ENCODE results near the gene CSH2.
"Not testable (repeated sequence)": the region's sequence is repeated elsewhere in the genome, so short reads cannot be mapped to it uniquely, and the experiment has no call there.

CSH2 gene

GRCh38 chr17:63873577-63873976 is at the start of gene CSH2:
TSS of gene CSH2 (minus strand) at chr17:63873677. CDS start at chr17:63873614, 63 bp downstream.
- FAIRE-seq; DNase-seq (ENCODE audit: low spot score): not testable (repeated sequence)

DNA sequence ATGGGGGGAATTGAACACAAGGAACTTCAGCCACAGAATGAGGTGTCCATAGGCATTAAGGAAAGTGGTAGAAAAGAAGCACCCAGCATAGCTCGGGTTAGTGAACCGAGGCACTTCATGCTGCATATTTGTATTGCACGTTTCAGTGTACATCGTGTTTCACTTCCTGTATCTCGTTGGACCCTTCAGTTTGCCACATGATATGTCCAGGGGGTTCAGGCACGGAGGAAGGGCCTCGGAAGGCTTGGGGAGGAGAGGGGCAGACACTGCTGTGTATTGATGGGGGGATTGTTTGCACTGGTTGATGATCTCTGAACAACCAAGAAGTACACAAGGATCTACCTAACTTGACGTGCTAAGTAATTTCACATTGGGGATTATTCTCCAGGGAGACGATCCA is 48.9 kb upstream of the CSH2 start:
- not testable (repeated sequence) for DNase-seq (ENCODE audit: low spot score)
- FAIRE-seq: peak; percentile 32

GRCh38 chr17:63920779-63921178 is 47.3 kb upstream of the CSH2 start:
- DNase-seq (ENCODE audit: low spot score); FAIRE-seq: not testable (repeated sequence)

DNA sequence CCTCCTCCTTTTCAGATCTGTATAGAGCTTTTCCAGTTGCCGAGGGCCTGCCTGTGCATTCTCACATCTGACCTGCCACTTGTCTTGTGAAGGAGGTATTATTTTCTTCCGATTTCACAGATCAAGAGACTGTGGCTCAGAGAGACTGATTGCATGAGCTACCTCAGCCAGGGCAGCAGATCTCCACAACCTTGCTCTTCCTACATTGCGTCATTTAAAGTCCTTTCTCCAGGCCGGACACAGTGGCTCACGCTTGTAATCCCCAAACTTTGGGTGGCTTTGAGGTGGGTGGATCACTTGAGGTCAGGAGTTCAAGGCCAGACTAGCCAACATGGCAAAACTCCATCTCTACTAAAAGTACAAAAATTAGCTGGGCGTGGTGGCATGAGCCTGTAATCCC is 46.6 kb upstream of the CSH2 start:
- FAIRE-seq; DNase-seq (ENCODE audit: low spot score): not testable (repeated sequence)

DNA sequence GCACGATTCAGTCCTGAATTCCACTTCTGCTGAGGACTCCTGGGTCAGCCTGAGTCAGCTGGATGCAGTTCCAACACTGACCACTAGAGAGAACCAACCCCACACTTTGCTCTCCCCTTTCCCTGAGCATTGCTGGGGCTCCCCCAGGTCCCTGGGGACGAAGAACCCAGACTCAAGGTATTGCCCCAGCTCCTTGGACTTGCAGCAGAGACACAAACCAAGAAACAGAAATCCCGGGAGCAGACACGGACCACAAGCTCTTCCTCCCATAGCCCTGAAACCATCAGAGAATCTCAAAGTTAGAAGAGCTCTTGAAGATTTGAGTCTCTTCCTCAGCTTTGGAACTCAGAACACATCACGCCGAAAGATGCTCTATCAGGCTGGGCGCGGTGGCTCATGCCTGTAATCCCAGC is 45.8 kb upstream of the CSH2 start:
- DNase-seq (ENCODE audit: low spot score) (peak; percentile 84), FAIRE-seq (no peak)

DNA sequence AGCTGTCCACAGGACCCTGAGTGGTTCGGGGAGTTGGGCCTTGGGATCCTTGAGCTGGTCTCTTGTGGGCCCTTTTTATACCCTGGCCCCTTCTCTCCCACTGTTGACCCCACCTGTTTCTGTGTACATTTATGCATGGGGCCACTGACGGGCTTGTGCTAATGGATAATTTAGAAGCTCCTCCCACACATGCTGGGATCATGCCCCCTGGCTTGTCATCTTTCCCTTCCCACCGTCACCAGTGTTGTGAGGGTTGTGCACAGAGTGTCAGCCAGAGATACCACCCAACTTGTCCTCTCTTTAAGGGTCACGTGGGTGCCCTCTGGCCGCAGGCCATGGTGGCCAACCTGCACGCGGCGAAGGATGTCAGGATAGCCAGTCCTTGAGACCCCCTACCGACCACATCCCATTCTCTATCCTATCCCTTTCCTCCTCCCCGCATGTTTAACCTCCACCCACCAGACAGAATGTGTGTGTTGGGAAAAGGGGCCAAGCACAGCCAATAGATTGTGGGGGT is 45.4 kb upstream of the CSH2 start, which contains the start of gene GH1:
Gene GH1, minus strand, starts transcription at position 51 of the 517 bp plus-strand sequence. CDS start 63 bp downstream, outside the sequence.
- FAIRE-seq; DNase-seq (ENCODE audit: low spot score): not testable (repeated sequence)

GRCh38 chr17:63918305-63918704 is 44.8 kb upstream of the CSH2 start:
- DNase-seq (ENCODE audit: low spot score): no peak
- FAIRE-seq: no peak

GRCh38 chr17:63917646-63918045 is 44.2 kb upstream of the CSH2 start:
- DNase-seq (ENCODE audit: low spot score) (no peak), FAIRE-seq (no peak)

GRCh38 chr17:63917206-63917605 is 43.7 kb upstream of the CSH2 start:
- FAIRE-seq; DNase-seq (ENCODE audit: low spot score): not testable (repeated sequence)

- DNase-seq (ENCODE audit: low spot score) (no peak), FAIRE-seq (no peak)
Observed at GRCh38 chr17:63916566-63917185, 43.2 kb upstream of the CSH2 start.

- not testable (repeated sequence) for DNase-seq (ENCODE audit: low spot score)
Observed at GRCh38 chr17:63915753-63916152, 42.3 kb upstream of the CSH2 start.

DNA sequence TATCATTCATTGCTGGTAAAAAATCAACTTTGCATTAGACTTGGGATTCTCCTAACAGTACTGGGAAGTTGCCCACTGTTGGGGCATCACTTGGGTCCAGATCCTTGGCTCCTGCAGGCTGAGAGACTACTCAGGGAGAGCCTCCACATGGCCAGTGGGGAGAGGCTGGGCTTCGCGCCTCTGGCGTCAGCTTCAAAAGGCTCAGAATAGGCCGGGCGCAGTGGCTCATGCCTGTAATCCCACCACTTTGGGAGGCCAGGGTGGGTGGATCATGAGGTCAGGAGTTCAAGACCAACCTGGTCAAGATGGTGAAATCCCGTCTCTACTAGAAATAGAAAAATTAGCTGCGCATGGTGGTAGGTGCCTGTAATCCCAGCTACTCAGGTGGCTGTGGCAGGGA is 41.0 kb upstream of the CSH2 start:
- DNase-seq (ENCODE audit: low spot score): no peak
- no peak for FAIRE-seq

More at GRCh38 chr17:63915753-63916152, 42.3 kb upstream of the CSH2 start:
- not testable (repeated sequence) for FAIRE-seq

DNA sequence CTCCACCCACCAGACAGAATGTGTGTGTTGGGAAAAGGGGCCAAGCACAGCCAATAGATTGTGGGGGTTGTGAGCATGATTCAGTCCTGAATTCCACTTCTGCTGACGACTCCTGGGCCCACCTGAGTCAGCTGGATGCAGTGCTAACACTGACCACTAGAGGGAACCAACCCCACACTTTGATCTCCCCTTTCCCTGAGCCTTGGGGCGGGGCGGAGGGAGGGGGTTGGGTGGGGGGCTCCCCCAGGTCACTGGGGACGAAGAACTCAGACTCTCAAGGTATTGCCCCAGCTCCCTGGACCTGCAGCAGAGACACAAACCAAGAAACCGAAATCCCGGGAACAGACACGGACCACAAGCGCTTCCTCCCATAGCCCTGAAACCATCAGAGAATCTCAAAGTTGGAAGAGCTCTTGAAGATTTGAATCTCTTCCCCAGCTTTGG is 38.2 kb upstream of the CSH2 start:
- DNase-seq (ENCODE audit: low spot score) (peak; percentile 77), FAIRE-seq (peak; percentile 9)

DNA sequence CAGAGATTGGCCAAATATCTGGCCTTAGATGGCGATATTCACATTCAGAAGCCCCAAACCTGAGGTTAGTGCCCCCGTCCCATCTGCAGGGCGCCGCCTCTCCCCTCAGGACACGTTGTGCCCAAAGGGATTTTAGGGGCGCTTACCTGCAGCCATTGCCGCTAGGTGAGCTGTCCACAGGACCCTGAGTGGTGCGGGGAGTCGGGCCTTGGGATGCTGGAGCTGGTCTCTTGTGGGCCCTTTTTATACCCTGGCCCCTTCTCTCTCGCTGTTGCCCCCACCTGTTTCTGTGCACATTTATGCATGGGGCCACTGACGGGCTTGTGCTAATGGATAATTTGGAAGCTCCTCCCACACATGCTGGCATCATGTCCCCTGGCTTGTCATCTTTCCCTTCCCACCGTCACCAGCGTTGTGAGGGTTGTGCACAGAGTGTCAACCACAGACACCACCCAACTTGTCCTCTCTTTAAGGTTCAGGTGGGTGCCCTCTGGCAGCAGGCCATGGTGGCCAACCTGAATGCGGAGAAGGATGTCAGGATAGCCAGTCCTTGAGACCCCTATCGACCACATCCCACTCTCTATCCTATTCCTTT is 37.7 kb upstream of the CSH2 start, which contains the start of gene CSHL1:
Gene CSHL1, minus strand, starts transcription at position 218 of the 595 bp plus-strand sequence. Its CDS starts 62 bp downstream, at position 156.
- peak; percentile 61 for FAIRE-seq

DNA sequence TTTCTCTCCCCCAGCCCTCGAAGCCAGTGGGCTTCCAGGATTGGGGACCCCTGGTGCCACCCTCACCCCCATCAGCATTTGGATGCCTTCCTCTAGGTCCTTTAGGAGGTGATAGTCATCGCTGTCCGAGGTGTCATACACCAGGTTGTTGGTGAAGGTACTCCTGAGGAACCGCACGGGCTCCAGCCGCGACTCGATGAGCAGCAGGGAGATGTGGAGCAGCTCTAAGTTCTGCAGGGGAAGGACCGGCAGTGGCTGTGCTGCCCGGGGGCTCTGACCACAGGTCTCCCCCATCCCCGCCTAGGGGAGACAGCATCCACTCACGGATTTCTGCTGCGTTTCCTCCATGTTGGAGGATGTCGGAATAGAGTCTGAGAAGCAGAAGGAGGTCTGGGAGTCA is 36.6 kb upstream of the CSH2 start:
- DNase-seq (ENCODE audit: low spot score) (no peak), FAIRE-seq (no peak)

More for the DNA sequence above, 37.7 kb upstream of the CSH2 start, which contains the start of gene CSHL1:
- no peak for DNase-seq (ENCODE audit: low spot score)

GRCh38 chr17:63909586-63909985 is 36.1 kb upstream of the CSH2 start:
- not testable (repeated sequence) for DNase-seq (ENCODE audit: low spot score)
- FAIRE-seq: peak; percentile 53

DNA sequence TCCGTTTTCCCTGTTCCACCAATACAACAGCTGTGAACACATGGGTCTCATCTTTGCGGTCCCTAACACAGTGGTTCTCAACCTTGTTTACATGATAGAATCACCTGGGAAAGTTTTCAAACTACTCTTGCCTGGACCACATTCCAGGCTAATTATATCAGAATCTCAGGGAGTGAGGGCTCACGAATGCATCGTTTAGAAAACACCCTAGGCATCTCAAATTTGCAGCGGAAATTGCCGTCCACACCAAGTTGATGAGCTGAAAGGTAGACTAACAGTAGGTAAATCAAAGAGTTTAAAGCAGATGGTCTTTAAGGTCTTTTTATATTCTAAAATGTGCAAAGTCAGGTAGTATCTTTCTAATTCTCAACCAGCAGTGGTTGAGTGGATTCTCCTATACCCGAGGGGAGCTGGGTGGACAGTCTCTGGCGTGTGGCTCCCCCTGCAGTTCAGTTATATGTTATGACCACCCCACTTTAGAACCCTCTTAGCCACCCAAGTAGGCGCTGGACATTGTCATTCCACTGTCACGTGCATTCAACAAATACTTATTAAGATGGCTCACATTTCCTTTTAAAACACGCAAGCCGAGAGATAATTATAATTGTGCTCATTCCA is 33.8 kb upstream of the CSH2 start:
- not testable (repeated sequence) for DNase-seq (ENCODE audit: low spot score); FAIRE-seq

- DNase-seq (ENCODE audit: low spot score); FAIRE-seq: not testable (repeated sequence)
Observed at GRCh38 chr17:63904796-63905195, 31.3 kb upstream of the CSH2 start.

DNA sequence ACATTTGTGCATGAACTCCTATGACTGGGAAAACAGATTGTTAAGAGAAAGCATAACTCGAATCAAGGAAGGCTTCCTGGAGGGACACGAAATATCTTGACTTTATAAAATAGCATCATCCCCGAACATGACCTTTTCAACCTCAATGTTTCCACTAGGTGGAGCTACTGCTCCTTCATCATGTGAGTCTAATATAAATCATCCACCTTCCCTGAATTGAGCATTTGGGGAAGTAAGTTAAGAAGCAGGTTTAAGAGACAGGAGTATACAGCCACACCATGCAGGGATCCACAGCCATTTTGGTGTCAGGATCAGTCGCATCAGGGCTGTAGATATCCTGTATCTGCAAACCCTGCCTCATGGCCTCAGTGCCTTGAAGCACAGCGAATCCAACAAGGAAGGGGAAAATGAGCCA is 30.3 kb upstream of the CSH2 start:
- DNase-seq (ENCODE audit: low spot score): not testable (repeated sequence)
- peak; percentile 53 for FAIRE-seq

- not testable (repeated sequence) for DNase-seq (ENCODE audit: low spot score); FAIRE-seq
Observed at GRCh38 chr17:63901971-63902370, 28.5 kb upstream of the CSH2 start.

All from urothelium cell line (cell line).